GM12878 (cell line): ENCODE measurements around the gene PPP1R2C. TPM values are rescaled to one million over a fixed set of nuclear protein-coding genes. Genes with fewer than 3 reads are reported as not detected.

Experiments
- ATAC-seq: fragments of 200-7000 bp; cut with Tn5 transposase; 3 replicates; pipeline ENCODE4 v1.9.1; 2020; ENCODE audit warnings: mild to moderate bottlenecking, moderate library complexity
- BruUV-seq: library from RNA; stranded (reverse); fragments of 400-500 nt; replicated peaks from 2 replicates; lab custom pipeline; 2021; lab: Mats Ljungman, UMichigan
- CTCF ChIA-PET: fragments of 300-600 bp; sonication (Branson Sonifier 250); formaldehyde crosslinking; extraction: SDS; loops from one replicate; lab custom pipeline; 2021; ENCODE audit warnings: inconsistent platforms; lab: Yijun Ruan, JAX
- POLR2A ChIA-PET: fragments of 350-600 bp; formaldehyde crosslinking; extraction: SDS; loops from one replicate; lab custom pipeline; 2021; ENCODE audit warnings: inconsistent platforms; lab: Charles Lee
- RAD21 ChIA-PET: fragments of 300-600 bp; sonication (Branson Sonifier 250); formaldehyde crosslinking; loops from one replicate; lab custom pipeline; 2023; ENCODE audit warnings: antibody characterized with exemption; ENCODE audit not compliant: unreplicated experiment; lab: Charles Lee
- SMC1A ChIA-PET: fragments of 300-600 bp; sonication (Branson Sonifier 250); formaldehyde crosslinking; loops from one replicate; lab custom pipeline; 2023; ENCODE audit not compliant: unreplicated experiment, uncharacterized antibody; lab: Charles Lee
- DNase-seq: peaks from one replicate; pipeline ENCODE4 v3.0.0-alpha.2; 2011; ENCODE audit warnings: low read depth, low spot score
- FAIRE-seq: peaks from 3 replicates; lab custom pipeline; 2011; peaks lifted over from hg19 to GRCh38; lab: Jason Lieb, UNC
- H2AFZ ChIP-seq: 2 replicates; pipeline ENCODE4 v1.6.0; 2011; ENCODE audit warnings: low read depth, low read length, control low read depth; ENCODE audit not compliant: control insufficient read depth
- H3K27ac ChIP-seq: 2 replicates; pipeline ENCODE4 v1.5.1; 2011; ENCODE audit warnings: control low read depth; ENCODE audit not compliant: control insufficient read depth, insufficient read depth
- H3K27me3 ChIP-seq, 2 experiments: replicated peaks in 1 of 2; 2 replicates each; pipeline versions ENCODE4 v1.6.0 to v1.6.1; 2011; ENCODE audit warnings: low read length in 1 of 2; ENCODE audit not compliant: control insufficient read depth in 2 of 2, insufficient read depth in 2 of 2
- H3K36me3 ChIP-seq, 2 experiments: 2 replicates each; pipeline ENCODE4 v1.5.1; 2011; ENCODE audit warnings: low read length in 1 of 2; ENCODE audit not compliant: control insufficient read depth in 2 of 2, insufficient read depth in 2 of 2
- H3K4me1 ChIP-seq: 2 replicates; pipeline ENCODE4 v1.6.1; 2011; ENCODE audit warnings: mild to moderate bottlenecking, low read length, moderate library complexity, mixed read lengths; ENCODE audit not compliant: control insufficient read depth, insufficient read depth
- H3K4me2 ChIP-seq: 2 replicates; pipeline ENCODE4 v1.6.0; 2011; ENCODE audit warnings: control low read depth; ENCODE audit not compliant: control insufficient read depth, insufficient read depth
- H3K4me3 ChIP-seq: fragments of 200-600 bp; sonication (generic); 2 replicates; pipeline ENCODE4 v1.5.1; 2016
- H3K79me2 ChIP-seq: 2 replicates; pipeline ENCODE4 v1.6.0; 2011; ENCODE audit warnings: low read length; ENCODE audit not compliant: control insufficient read depth, insufficient read depth
- H3K9ac ChIP-seq: 2 replicates; pipeline ENCODE4 v1.8.0; 2011; ENCODE audit warnings: low read length, control low read depth, mixed read lengths; ENCODE audit not compliant: control insufficient read depth, insufficient read depth
- H3K9me3 ChIP-seq: replicated peaks from 3 replicates; pipeline ENCODE4 v1.5.1; 2011; ENCODE audit warnings: mild to moderate bottlenecking, low read length; ENCODE audit not compliant: control insufficient read depth, insufficient read depth
- H4K20me1 ChIP-seq: 2 replicates; pipeline ENCODE4 v1.6.0; 2011; ENCODE audit not compliant: control insufficient read depth, insufficient read depth
- CBX5 ChIP-seq: sonication (generic); IDR thresholded peaks from 2 replicates; pipeline ENCODE4 v1.6.1; 2016; ENCODE audit warnings: low read depth, moderate library complexity, mild to moderate bottlenecking, inconsistent platforms
- FOXM1 ChIP-seq: IDR thresholded peaks from 2 replicates; pipeline ENCODE4 v1.6.1; 2012; ENCODE audit warnings: low read depth, mild to moderate bottlenecking, inconsistent platforms, low read length, moderate library complexity
- IRF3 ChIP-seq: fragments of 450-650 bp; IDR thresholded peaks from 2 replicates; pipeline ENCODE4 v1.6.1; 2014; ENCODE audit warnings: mild to moderate bottlenecking
- JUNB ChIP-seq: IDR thresholded peaks from 2 replicates; pipeline ENCODE4 v1.6.1; 2016; ENCODE audit warnings: antibody characterized with exemption, mild to moderate bottlenecking
- NRF1 ChIP-seq: conservative IDR thresholded peaks from 2 replicates; pipeline ENCODE4 v1.6.1; 2011; ENCODE audit warnings: mild to moderate bottlenecking, low read depth, low read length, improper control_type of control experiment
- POLR2AphosphoS5 ChIP-seq: IDR thresholded peaks from 2 replicates; pipeline ENCODE4 v1.6.1; 2011; ENCODE audit warnings: mild to moderate bottlenecking, low read length, inconsistent platforms
- RAD21 ChIP-seq: IDR thresholded peaks from 2 replicates; pipeline ENCODE4 v1.6.1; 2011; ENCODE audit warnings: mild to moderate bottlenecking, low read depth, low read length, moderate library complexity; ENCODE audit not compliant: insufficient read depth
- SKIL ChIP-seq: fragments of 450-650 bp; IDR thresholded peaks from 2 replicates; pipeline ENCODE4 v1.6.1; 2017; ENCODE audit warnings: mild to moderate bottlenecking, low read depth, inconsistent platforms; ENCODE audit not compliant: poor library complexity, severe bottlenecking
- SMAD5 ChIP-seq: IDR thresholded peaks from 2 replicates; pipeline ENCODE4 v1.6.1; 2016; ENCODE audit warnings: antibody characterized with exemption, low read depth
- SPI1 ChIP-seq: IDR thresholded peaks from 2 replicates; pipeline ENCODE4 v1.6.1; 2011; ENCODE audit warnings: low read depth, mild to moderate bottlenecking, low read length, moderate library complexity, borderline replicate concordance; ENCODE audit not compliant: insufficient read depth
- STAT3 ChIP-seq: IDR thresholded peaks from 2 replicates; pipeline ENCODE4 v1.6.1; 2011; ENCODE audit warnings: low read depth, low read length, improper control_type of control experiment
- ZNF24 ChIP-seq: fragments of 450-650 bp; IDR thresholded peaks from 2 replicates; pipeline ENCODE4 v1.6.1; 2017; ENCODE audit warnings: antibody characterized with exemption, mild to moderate bottlenecking
- ZSCAN29 ChIP-seq: fragments of 450-650 bp; IDR thresholded peaks from 2 replicates; pipeline ENCODE4 v1.6.1; 2017; ENCODE audit warnings: mild to moderate bottlenecking, moderate library complexity
- WGBS: methylation state at CpG from one replicate; pipeline ENCODE4 v1.1.6; 2016; ENCODE audit warnings: low lambda C conversion rate; ENCODE audit not compliant: insufficient replicate concordance, insufficient coverage; ENCODE audit errors: missing lambda C conversion rate; 5-methylcytosine and 5-hydroxymethylcytosine counted together
- in situ Hi-C: fragments of 300-500 bp; cut with MboI; formaldehyde crosslinking; loops from 9 replicates; pipeline ENCODE4 v1.14.3; 2018; ENCODE audit warnings: mixed read lengths
- intact Hi-C: fragments of 100-400 bp; cut with micrococcal nuclease; formaldehyde crosslinking; loops from one replicate; pipeline ENCODE4 v1.14.2; 2022; ENCODE audit not compliant: unreplicated experiment
- polyA plus RNA-seq, 11 experiments: library from polyadenylated mRNA; depleted of rRNA in 4 of 11; unstranded in 6 of 11; stranded (reverse) in 5 of 11; fragments of >200 nt; fragmentation: Nextera tagmentation in 4 of 11; fragmentation: Illumina TruSeq in 1 of 11; extraction: Ambion mirVana in 4 of 11; extraction: Trizol in 1 of 11; gene quantifications; 1 replicate in 1 of 11; 2 replicates in 10 of 11; pipeline versions ENCODE4 v1.2.1 to v1.2.3, GENCODE V29; 2011 to 2016; ENCODE audit warnings: inconsistent platforms in 2 of 11, missing spikeins in 2 of 11, low read depth in 1 of 11
- total RNA-seq, 4 experiments: library from RNA; depleted of rRNA in 3 of 4; stranded (reverse); fragments of >200 nt in 3 of 4; fragmentation: Illumina TruSeq in 1 of 4; extraction: Trizol in 1 of 4; gene quantifications; 2 replicates each; pipeline versions ENCODE4 v1.2.1 to v1.2.3, GENCODE V29; 2013 to 2021

The PPP1R2C gene
- total and polyA plus RNA-seq, 10 of the 15 experiments (the other 5 are each of a cell fraction or from before 2014, with no cell fraction given), result not detected

GRCh38 chrX:42772874-42773273, 5.1 kb downstream of the PPP1R2C start:
- Histone ChIP-seq H2AFZ (no peak overlapping the region), H3K79me2 (no peaks in the 10 kb centered on the region), H3K27me3 (no peaks in the 10 kb centered on the region), H3K9ac (no peak overlapping the region), H3K9me3 (no peaks in the 10 kb centered on the region; the same call in 2 of the 3 replicates), H3K36me3 (no peaks in the 10 kb centered on the region), H3K27ac (no peak overlapping the region), H3K4me2 (no peak overlapping the region), H3K4me1 (no peaks in the 10 kb centered on the region), H4K20me1 (no peaks in the 10 kb centered on the region), H3K4me3 (no peak overlapping the region)
- ChIA-PET POLR2A (no interaction called here), CTCF (no interaction called here), SMC1A (interaction anchor here (1.0 to 1.3 kb wide), 2 partner anchors 12 to 13 kb away, joined by 3 read pairs; no protein-coding TSS in a partner anchor), RAD21 (interaction anchor here (0.8 kb wide), 1 partner anchor 36 kb away, joined by 3 read pairs; no protein-coding TSS in a partner anchor)
- no peak for DNase-seq
- WGBS, result 0% methylated on average over 2 of the region's 2 CpGs
- in situ Hi-C loops (no loop called here), intact Hi-C loops (no loop called here)
- no TSS peak for BruUV-seq
- TF ChIP-seq SPI1, result peak; percentile 58; the same call in 1 of the 2 replicates
- TF ChIP-seq STAT3, result no peak
- 0 out of 3 replicates have a peak, but pooled peaks have one; percentile 35 for ATAC-seq
- peak; percentile 54 for FAIRE-seq

GRCh38 chrX:42771506-42772335, 6.2 kb downstream of the PPP1R2C start:
- in situ Hi-C loops (no loop called here), intact Hi-C loops (no loop called here)
- ChIA-PET POLR2A (no interaction called here), RAD21 (no interaction called here), CTCF (no interaction called here), SMC1A (no interaction called here)
- BruUV-seq, result no TSS peak
- no peaks in the 10 kb centered on the region for H3K79me2 ChIP-seq
- H3K27me3 ChIP-seq, result no peaks in the 10 kb centered on the region
- ATAC-seq (no peak), FAIRE-seq (no peak), DNase-seq (no peak)
- no peak overlapping the region for H3K27ac ChIP-seq
- no peak overlapping the region for H3K9ac ChIP-seq
- no peaks in the 10 kb centered on the region for H3K36me3 ChIP-seq
- H3K4me3 ChIP-seq, result no peak overlapping the region
- WGBS, result 27% methylated on average over 2 of the region's 2 CpGs
- H3K4me2 ChIP-seq, result no peak overlapping the region
- no peaks in the 10 kb centered on the region for H3K9me3 ChIP-seq
- no peak overlapping the region for H2AFZ ChIP-seq
- H4K20me1 ChIP-seq, result no peaks in the 10 kb centered on the region
- H3K4me1 ChIP-seq, result no peaks in the 10 kb centered on the region
- TF ChIP-seq SMAD5 (no peak), CBX5 (no peak), IRF3 (no peak), SKIL (no peak), FOXM1 (no peak), RAD21 (no peak), NRF1 (no peak), JUNB (no peak), POLR2AphosphoS5 (no peak), ZNF24 (no peak), ZSCAN29 (no peak)
